Measurements from ENCODE around the gene EREG.

EREG gene

GRCh38 chr4:74413265-74413664 lies 48.3 kb downstream of the EREG start:
- in situ Hi-C loops (cut with MboI; ENCODE audit: low pct_unique_long_range_greater_than_20kb, low sequenced_read_pairs, unreplicated experiment): no loop called here

GRCh38 chr4:74414149-74414809 lies 49.3 kb downstream of the EREG start:
- no peak for TF ChIP-seq CTCF (IDR thresholded peaks at IDR 0.05; ENCODE audit: extremely low read depth, insufficient read depth, missing control alignments)
- no peak for DNase-seq (ENCODE audit: low spot score)
- in situ Hi-C loops (cut with MboI; ENCODE audit: low pct_unique_long_range_greater_than_20kb, low sequenced_read_pairs, unreplicated experiment): no loop called here

More at GRCh38 chr4:74413265-74413664, 48.3 kb downstream of the EREG start:
- no peak for DNase-seq (ENCODE audit: low spot score)
- no peak for TF ChIP-seq CTCF (IDR thresholded peaks at IDR 0.05; ENCODE audit: extremely low read depth, insufficient read depth, missing control alignments)

- no peak for DNase-seq (ENCODE audit: low spot score)
- in situ Hi-C loops (cut with MboI; ENCODE audit: low pct_unique_long_range_greater_than_20kb, low sequenced_read_pairs, unreplicated experiment): no loop called here
- no peak for TF ChIP-seq CTCF (IDR thresholded peaks at IDR 0.05; ENCODE audit: extremely low read depth, insufficient read depth, missing control alignments)
Observed at GRCh38 chr4:74415602-74416300, 50.8 kb downstream of the EREG start.

GRCh38 chr4:74418063-74418670 lies 53.2 kb downstream of the EREG start:
- no peak for TF ChIP-seq CTCF (IDR thresholded peaks at IDR 0.05; ENCODE audit: extremely low read depth, insufficient read depth, missing control alignments)
- DNase-seq (ENCODE audit: low spot score): no peak
- in situ Hi-C loops (cut with MboI; ENCODE audit: low pct_unique_long_range_greater_than_20kb, low sequenced_read_pairs, unreplicated experiment): no loop called here

- in situ Hi-C loops (cut with MboI; ENCODE audit: low pct_unique_long_range_greater_than_20kb, low sequenced_read_pairs, unreplicated experiment): no loop called here
- DNase-seq (ENCODE audit: low spot score): no peak
- TF ChIP-seq CTCF (IDR thresholded peaks at IDR 0.05; ENCODE audit: extremely low read depth, insufficient read depth, missing control alignments): no peak
Observed at GRCh38 chr4:74420863-74421262, 55.9 kb downstream of the EREG start.

GRCh38 chr4:74423104-74423503 lies 58.2 kb downstream of the EREG start:
- DNase-seq (ENCODE audit: low spot score): no peak
- TF ChIP-seq CTCF (IDR thresholded peaks at IDR 0.05; ENCODE audit: extremely low read depth, insufficient read depth, missing control alignments): no peak
- in situ Hi-C loops (cut with MboI; ENCODE audit: low pct_unique_long_range_greater_than_20kb, low sequenced_read_pairs, unreplicated experiment): no loop called here

Measured in GM13977 (cell line).